Fibroblast of pulmonary artery (primary cell): Measurements from ENCODE around the gene APBB1IP.

Source experiments
- DNase-seq: peaks from one replicate; pipeline ENCODE4 v3.0.0-alpha.2; 2010; ENCODE audit warnings: low read depth
- H3K4me3 ChIP-seq: replicated peaks from 2 replicates; pipeline ENCODE4 v1.5.1; 2011; ENCODE audit warnings: low read depth, mild to moderate bottlenecking, control low read depth, low read length, moderate library complexity
- CTCF ChIP-seq: IDR thresholded peaks from 2 replicates; pipeline ENCODE4 v1.5.1; 2011; ENCODE audit warnings: mild to moderate bottlenecking, control low read depth, low read length, inconsistent platforms; ENCODE audit errors: missing control alignments

APBB1IP gene

GRCh38 chr10:26528048-26528447 lies 89.9 kb downstream of the APBB1IP start:
- no peak overlapping the region for H3K4me3 ChIP-seq
- TF ChIP-seq CTCF: no peak
- DNase-seq: no peak

GRCh38 chr10:26528715-26529393 lies 90.7 kb downstream of the APBB1IP start:
- no peak for TF ChIP-seq CTCF
- no peak overlapping the region for H3K4me3 ChIP-seq
- DNase-seq: no peak

- no peak overlapping the region for H3K4me3 ChIP-seq
- no peak for TF ChIP-seq CTCF
- DNase-seq: no peak
Observed at GRCh38 chr10:26534384-26534783, 96.2 kb downstream of the APBB1IP start.

GRCh38 chr10:26540601-26541000 lies 102.5 kb downstream of the APBB1IP start:
- no peak for TF ChIP-seq CTCF
- DNase-seq: peak; percentile 6
- H3K4me3 ChIP-seq: no peak overlapping the region

- no peak for DNase-seq
- no peak for TF ChIP-seq CTCF
- H3K4me3 ChIP-seq: no peak overlapping the region
Observed at GRCh38 chr10:26543567-26544306, 105.6 kb downstream of the APBB1IP start.

- no peak for TF ChIP-seq CTCF
- DNase-seq: no peak
- no peak overlapping the region for H3K4me3 ChIP-seq
Observed at GRCh38 chr10:26544932-26545331, 106.8 kb downstream of the APBB1IP start.
